Type B pancreatic cell (in vitro differentiated cells): ENCODE measurements around the gene PRKG1. TPM values are rescaled to one million over a fixed set of nuclear protein-coding genes. Genes with fewer than 3 reads are reported as not detected.

Experiments
- DNase-seq: peaks from one replicate; pipeline ENCODE4 v3.0.0; 2021; ENCODE audit warnings: mixed read lengths; ENCODE audit not compliant: unreplicated experiment; ENCODE audit errors: extremely low spot score
- H3K27ac Mint-ChIP-seq: 2 replicates; pipeline ENCODE4 v1.8.0; 2021; ENCODE audit warnings: mild to moderate bottlenecking, mixed read lengths
- H3K27me3 Mint-ChIP-seq: 2 replicates; pipeline ENCODE4 v1.8.0; 2021; ENCODE audit warnings: mixed read lengths
- H3K36me3 Mint-ChIP-seq: 2 replicates; pipeline ENCODE4 v1.8.0; 2021; ENCODE audit warnings: mixed read lengths
- H3K4me1 Mint-ChIP-seq: one replicate; pipeline ENCODE4 v1.8.0; 2021; ENCODE audit warnings: mixed read lengths; ENCODE audit not compliant: unreplicated experiment
- H3K4me3 Mint-ChIP-seq: 2 replicates; pipeline ENCODE4 v1.8.0; 2021; ENCODE audit warnings: mild to moderate bottlenecking, mixed read lengths
- H3K9me3 Mint-ChIP-seq: 2 replicates; pipeline ENCODE4 v1.8.0; 2021; ENCODE audit warnings: mixed read lengths
- total RNA-seq: library from RNA; stranded (reverse); gene quantifications from 2 replicates; pipeline ENCODE4 v1.2.1, GENCODE V29; 2021; ENCODE audit warnings: low replicate concordance
- TF ChIP-seq, protein P1 (sequence below): fragments of 200-600 bp; sonication (generic); conservative IDR thresholded peaks from 2 replicates; pipeline ENCODE4 v1.5.0; 2021; ENCODE audit warnings: antibody characterized with exemption, mild to moderate bottlenecking

PRKG1 gene
- total RNA-seq, 1 donor from 2014 or later = 12.3 TPM

DNA sequence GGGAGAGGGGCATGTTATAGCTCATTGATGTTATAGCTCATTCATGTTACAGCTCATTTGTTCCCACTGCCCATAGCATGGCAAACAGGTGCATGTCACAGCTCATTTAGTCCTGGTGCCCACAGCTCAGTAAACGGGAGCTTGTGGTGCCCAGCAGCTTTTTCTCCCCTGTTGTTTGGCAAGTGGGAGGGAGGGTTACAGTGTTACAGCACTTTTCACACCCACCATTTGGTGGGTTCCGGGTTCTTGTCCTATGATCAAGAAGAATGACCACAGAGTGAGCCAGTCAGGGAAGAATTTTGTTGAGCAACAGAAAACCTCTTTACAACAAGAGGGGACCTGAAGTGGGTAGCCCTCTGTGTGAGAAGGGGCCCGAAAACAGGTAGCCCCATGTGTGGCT is 787.9 kb downstream of the PRKG1 start:
- H3K4me1 Mint-ChIP-seq = no peaks in the 10 kb centered on the region
- no peak overlapping the region for H3K4me3 Mint-ChIP-seq
- no peaks in the 10 kb centered on the region for H3K9me3 Mint-ChIP-seq

DNA sequence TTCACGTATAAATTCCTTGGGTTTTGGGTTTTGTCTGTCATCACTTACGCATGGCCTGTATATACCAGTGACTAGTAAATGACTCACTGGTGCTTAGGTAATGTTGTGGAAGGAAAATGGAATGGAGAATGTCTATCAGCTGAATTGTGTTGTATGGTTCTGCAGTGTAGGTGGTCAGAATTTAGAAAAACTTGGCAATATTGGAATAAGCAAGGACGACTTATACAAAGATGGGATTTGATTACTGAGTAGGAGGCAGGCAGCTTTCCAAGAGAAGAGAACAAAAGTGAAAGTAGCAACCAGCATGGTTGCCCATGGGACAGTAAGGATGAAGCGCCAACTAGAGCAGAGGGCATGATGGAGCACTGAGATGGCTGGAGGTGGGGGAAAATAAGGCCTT is 793.7 kb downstream of the PRKG1 start:
- no peaks in the 10 kb centered on the region for H3K9me3 Mint-ChIP-seq
- TF ChIP-seq, protein P1, sequence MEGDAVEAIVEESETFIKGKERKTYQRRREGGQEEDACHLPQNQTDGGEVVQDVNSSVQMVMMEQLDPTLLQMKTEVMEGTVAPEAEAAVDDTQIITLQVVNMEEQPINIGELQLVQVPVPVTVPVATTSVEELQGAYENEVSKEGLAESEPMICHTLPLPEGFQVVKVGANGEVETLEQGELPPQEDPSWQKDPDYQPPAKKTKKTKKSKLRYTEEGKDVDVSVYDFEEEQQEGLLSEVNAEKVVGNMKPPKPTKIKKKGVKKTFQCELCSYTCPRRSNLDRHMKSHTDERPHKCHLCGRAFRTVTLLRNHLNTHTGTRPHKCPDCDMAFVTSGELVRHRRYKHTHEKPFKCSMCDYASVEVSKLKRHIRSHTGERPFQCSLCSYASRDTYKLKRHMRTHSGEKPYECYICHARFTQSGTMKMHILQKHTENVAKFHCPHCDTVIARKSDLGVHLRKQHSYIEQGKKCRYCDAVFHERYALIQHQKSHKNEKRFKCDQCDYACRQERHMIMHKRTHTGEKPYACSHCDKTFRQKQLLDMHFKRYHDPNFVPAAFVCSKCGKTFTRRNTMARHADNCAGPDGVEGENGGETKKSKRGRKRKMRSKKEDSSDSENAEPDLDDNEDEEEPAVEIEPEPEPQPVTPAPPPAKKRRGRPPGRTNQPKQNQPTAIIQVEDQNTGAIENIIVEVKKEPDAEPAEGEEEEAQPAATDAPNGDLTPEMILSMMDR = no peak
- H3K4me3 Mint-ChIP-seq = no peak overlapping the region
- no peak for DNase-seq
- H3K36me3 Mint-ChIP-seq = no peaks in the 10 kb centered on the region
- H3K4me1 Mint-ChIP-seq = no peaks in the 10 kb centered on the region
- H3K27ac Mint-ChIP-seq = no peak overlapping the region
- H3K27me3 Mint-ChIP-seq = no peaks in the 10 kb centered on the region

More for the DNA sequence above, 787.9 kb downstream of the PRKG1 start:
- Mint-ChIP-seq H3K36me3 (no peaks in the 10 kb centered on the region), H3K27ac (no peak overlapping the region), H3K27me3 (no peaks in the 10 kb centered on the region)
- TF ChIP-seq, protein P1 = no peak
- DNase-seq = no peak

DNA sequence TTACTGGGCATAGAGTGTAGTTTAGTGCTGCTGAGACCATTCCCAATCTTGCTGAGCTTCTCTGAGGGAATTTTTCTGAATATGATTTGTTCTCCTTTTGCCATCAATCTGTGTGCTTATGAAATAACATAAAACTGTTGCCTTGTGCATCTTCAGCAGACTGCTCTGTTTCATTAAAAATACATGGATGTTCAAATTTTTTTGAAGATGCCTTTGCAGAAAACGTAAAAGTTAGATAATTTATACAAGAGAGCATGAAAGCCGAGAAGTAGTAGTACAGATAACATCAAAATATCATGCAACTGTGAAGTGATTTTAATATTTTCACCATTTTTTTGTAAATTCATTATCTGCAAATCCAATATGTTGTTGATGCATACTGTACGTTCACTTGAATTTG is 799.8 kb downstream of the PRKG1 start:
- TF ChIP-seq, protein P1 = no peak
- DNase-seq = no peak
- Mint-ChIP-seq H3K4me3 (no peak overlapping the region), H3K9me3 (no peaks in the 10 kb centered on the region), H3K4me1 (peaks cover 7% of the 10 kb centered on the region), H3K36me3 (no peaks in the 10 kb centered on the region), H3K27ac (no peak overlapping the region), H3K27me3 (no peaks in the 10 kb centered on the region)

DNA sequence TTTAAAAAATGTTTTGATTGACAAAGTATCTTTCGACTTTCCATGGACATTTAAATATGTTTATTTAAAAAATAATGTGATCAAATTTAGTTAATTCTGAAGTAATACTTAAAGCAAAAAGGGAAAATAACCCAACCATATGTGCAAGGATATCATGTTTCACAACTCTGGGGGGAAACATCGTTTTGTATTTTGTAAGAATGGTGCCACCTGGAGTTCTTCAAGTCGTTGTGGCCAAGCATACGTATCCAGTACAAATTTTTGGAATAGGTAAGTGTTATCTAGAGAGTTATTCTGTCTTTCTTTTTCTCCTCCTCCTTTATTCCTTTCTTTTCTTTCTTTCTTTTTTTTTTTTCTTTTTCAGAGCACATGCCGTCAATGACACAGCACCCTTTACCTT is 801.3 kb downstream of the PRKG1 start:
- Mint-ChIP-seq H3K9me3 (no peaks in the 10 kb centered on the region), H3K27me3 (no peaks in the 10 kb centered on the region), H3K4me3 (no peak overlapping the region), H3K36me3 (no peaks in the 10 kb centered on the region), H3K4me1 (peaks cover 13% of the 10 kb centered on the region), H3K27ac (no peak overlapping the region)
- TF ChIP-seq, protein P1 = no peak
- no peak for DNase-seq

DNA sequence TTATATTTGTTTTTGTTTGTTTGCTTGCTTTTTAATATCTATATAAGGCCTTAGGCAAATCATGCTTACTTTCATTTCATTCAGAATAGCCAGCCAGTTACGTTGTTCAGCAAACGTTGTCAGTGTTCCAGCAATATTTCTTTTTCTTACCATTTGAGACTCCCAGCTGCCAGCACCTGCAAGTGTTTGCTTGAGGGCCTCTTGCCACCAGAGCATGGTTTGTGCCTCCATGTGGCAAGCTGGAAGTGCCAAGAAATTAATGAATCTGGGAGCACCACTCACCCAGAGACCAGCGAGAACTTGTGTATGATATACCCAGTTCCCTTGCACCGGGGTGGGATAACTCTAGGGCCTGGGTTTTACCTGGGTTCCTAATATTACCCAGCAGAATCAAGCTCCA is 802.2 kb downstream of the PRKG1 start:
- Mint-ChIP-seq H3K9me3 (no peaks in the 10 kb centered on the region), H3K4me1 (peaks cover 13% of the 10 kb centered on the region), H3K36me3 (no peaks in the 10 kb centered on the region), H3K27me3 (no peaks in the 10 kb centered on the region), H3K27ac (no peak overlapping the region), H3K4me3 (no peak overlapping the region)
- TF ChIP-seq, protein P1 = no peak
- no peak for DNase-seq

DNA sequence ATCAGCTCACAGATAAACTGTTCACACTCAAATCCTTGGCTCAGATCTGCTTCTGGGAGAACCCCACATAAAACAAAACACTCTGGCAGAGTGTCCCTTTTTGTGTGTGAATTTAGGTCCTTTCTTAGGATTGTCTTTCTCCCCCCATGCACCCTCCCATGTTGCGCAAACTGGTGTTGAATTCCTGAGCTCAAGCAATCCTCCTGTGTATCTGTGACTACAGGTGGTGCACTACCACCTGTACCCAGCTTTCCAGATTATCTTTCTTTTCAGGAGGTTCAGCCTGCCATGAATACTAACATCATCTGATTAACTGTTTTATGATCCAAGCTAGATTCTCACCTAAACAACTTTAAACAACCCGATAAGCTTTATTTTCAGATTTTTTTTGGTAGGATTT is 802.7 kb downstream of the PRKG1 start:
- Mint-ChIP-seq H3K36me3 (no peaks in the 10 kb centered on the region), H3K9me3 (no peaks in the 10 kb centered on the region), H3K27me3 (no peaks in the 10 kb centered on the region), H3K4me3 (no peak overlapping the region), H3K4me1 (peaks cover 13% of the 10 kb centered on the region), H3K27ac (no peak overlapping the region)
- TF ChIP-seq, protein P1 = no peak
- DNase-seq = no peak
